Dermis microvascular lymphatic vessel endothelial cell (primary cell): ENCODE results near the gene LRRC9. TPM values are rescaled to one million over a fixed set of nuclear protein-coding genes. Genes with fewer than 3 reads are reported as not detected.

ENCODE experiments used
- DNase-seq, 2 donors: peaks; one replicate each; pipeline versions ENCODE4 v3.0.0 to v3.0.0-alpha.2; 2010; ENCODE audit warnings: low read depth in 2 of 2
- total RNA-seq: library from RNA; depleted of rRNA; stranded (reverse); fragments of >200 nt; gene quantifications from 2 replicates; pipeline ENCODE4 v1.2.1, GENCODE V29; 2014

The LRRC9 gene
- total RNA-seq, 1 donor from 2014 or later, result not detected

- no peak for DNase-seq
These were observed 187.5 kb downstream of the LRRC9 start for GRCh38 chr14:60107477-60107876.

- DNase-seq, result no peak
These were observed 191.8 kb downstream of the LRRC9 start for GRCh38 chr14:60111732-60112131.

Other genes with a start within 250 kb of the LRRC9 start
- under 0.01 and 0.13 TPM in 2 replicates for gene RTN1, start 49.4 kb upstream of the LRRC9 start, total RNA-seq
- gene PCNX4, start 171.8 kb downstream of the LRRC9 start, total RNA-seq, result 53.9 and 79.1 TPM in 2 replicates
- 78.3 and 80.0 TPM in 2 replicates for gene DHRS7, start 245.3 kb downstream of the LRRC9 start, total RNA-seq